MM.1S (cell line): ENCODE data around the gene SSU72.
"Not testable (repeated sequence)": the region's sequence is repeated elsewhere in the genome, so short reads cannot be mapped to it uniquely, and the experiment has no call there.

Source experiments
- EZH2 ChIP-seq: fragments of 300-600 bp; sonication (generic); optimal IDR thresholded peaks from 2 replicates; pipeline ENCODE3; 2017; ENCODE audit warnings: low read depth, mild to moderate bottlenecking, antibody characterized with exemption, low read length, mixed read lengths
- EZH2phosphoT487 ChIP-seq: fragments of 300-600 bp; sonication (generic); IDR thresholded peaks from 2 replicates; pipeline ENCODE4 v1.6.1; 2018; ENCODE audit warnings: antibody characterized with exemption, low read length
- TF ChIP-seq, protein P1 (sequence below): fragments of 300-600 bp; sonication (generic); IDR thresholded peaks from 2 replicates; pipeline ENCODE4 v1.5.1; 2016; ENCODE audit warnings: antibody characterized with exemption, low read length, mixed read lengths

DNA sequence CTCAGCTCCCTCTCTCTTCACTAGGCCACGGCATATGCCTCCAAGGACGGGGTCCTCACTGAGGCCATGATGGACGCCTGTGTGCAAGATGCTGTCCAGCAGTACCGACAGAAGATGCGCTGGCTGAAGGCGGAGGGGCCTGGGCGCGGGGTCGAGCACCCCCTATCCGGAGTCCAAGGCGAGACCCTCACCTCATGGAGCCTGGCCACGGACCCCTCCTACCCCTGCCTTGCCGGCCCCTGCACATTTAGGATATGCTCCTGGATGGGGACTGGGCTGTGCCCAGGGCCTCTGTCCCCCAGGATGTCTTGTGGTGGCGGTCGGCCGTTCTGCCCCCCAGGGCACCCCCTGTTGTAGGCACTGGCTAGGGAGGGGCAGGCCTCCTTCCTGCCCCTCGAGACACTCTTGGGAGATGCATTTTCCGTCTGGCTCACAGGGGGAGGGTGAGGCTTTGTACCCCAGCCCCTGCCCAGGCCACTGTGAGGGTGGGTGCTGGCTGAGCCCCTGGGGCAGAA lies 79.1 kb downstream of the SSU72 start:
- TF ChIP-seq, protein P1, sequence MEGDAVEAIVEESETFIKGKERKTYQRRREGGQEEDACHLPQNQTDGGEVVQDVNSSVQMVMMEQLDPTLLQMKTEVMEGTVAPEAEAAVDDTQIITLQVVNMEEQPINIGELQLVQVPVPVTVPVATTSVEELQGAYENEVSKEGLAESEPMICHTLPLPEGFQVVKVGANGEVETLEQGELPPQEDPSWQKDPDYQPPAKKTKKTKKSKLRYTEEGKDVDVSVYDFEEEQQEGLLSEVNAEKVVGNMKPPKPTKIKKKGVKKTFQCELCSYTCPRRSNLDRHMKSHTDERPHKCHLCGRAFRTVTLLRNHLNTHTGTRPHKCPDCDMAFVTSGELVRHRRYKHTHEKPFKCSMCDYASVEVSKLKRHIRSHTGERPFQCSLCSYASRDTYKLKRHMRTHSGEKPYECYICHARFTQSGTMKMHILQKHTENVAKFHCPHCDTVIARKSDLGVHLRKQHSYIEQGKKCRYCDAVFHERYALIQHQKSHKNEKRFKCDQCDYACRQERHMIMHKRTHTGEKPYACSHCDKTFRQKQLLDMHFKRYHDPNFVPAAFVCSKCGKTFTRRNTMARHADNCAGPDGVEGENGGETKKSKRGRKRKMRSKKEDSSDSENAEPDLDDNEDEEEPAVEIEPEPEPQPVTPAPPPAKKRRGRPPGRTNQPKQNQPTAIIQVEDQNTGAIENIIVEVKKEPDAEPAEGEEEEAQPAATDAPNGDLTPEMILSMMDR = not testable (repeated sequence)
- not testable (repeated sequence) for TF ChIP-seq EZH2, EZH2phosphoT487
